Fibroblast of skin of abdomen (primary cell): Measurements from ENCODE around the gene CATSPERZ.

ENCODE experiments used
- DNase-seq: peaks from one replicate; pipeline ENCODE4 v3.0.0-alpha.2; 2013

Gene CATSPERZ

GRCh38 chr11:64342869-64343745 lies 42.9 kb downstream of the CATSPERZ start:
- no peak for DNase-seq

- no peak for DNase-seq
Observed at GRCh38 chr11:64343767-64344559, 43.8 kb downstream of the CATSPERZ start.

- no peak for DNase-seq
Observed at GRCh38 chr11:64344787-64345186, 44.6 kb downstream of the CATSPERZ start.

GRCh38 chr11:64347193-64347867 lies 47.2 kb downstream of the CATSPERZ start:
- no peak for DNase-seq

GRCh38 chr11:64348383-64349024 lies 48.3 kb downstream of the CATSPERZ start:
- DNase-seq, result no peak

GRCh38 chr11:64349025-64349387 lies 48.8 kb downstream of the CATSPERZ start:
- no peak for DNase-seq

GRCh38 chr11:64349404-64349803 lies 49.2 kb downstream of the CATSPERZ start:
- DNase-seq, result no peak

- no peak for DNase-seq
Observed at GRCh38 chr11:64351136-64351631, 51.0 kb downstream of the CATSPERZ start.

- no peak for DNase-seq
Observed at GRCh38 chr11:64352099-64352994, 52.2 kb downstream of the CATSPERZ start.

GRCh38 chr11:64352995-64353714 lies 53.0 kb downstream of the CATSPERZ start:
- DNase-seq, result no peak

GRCh38 chr11:64353715-64354506 lies 53.8 kb downstream of the CATSPERZ start:
- no peak for DNase-seq
